Chondrocyte (in vitro differentiated cells): ENCODE data around the gene ANKRD40CL. TPM values are rescaled to one million over a fixed set of nuclear protein-coding genes. Genes with fewer than 3 reads are reported as not detected.

Experiments
- DNase-seq: peaks from one replicate; pipeline ENCODE4 v3.0.0; 2021; ENCODE audit warnings: mixed read lengths, low spot score
- H3K27ac Mint-ChIP-seq: one replicate; pipeline ENCODE4 v1.8.0; 2021; ENCODE audit warnings: mild to moderate bottlenecking, moderate library complexity, mixed read lengths; ENCODE audit not compliant: unreplicated experiment
- H3K27me3 Mint-ChIP-seq: 2 replicates; pipeline ENCODE4 v1.8.0; 2021; ENCODE audit warnings: low read depth, mixed read lengths
- H3K36me3 Mint-ChIP-seq: 2 replicates; pipeline ENCODE4 v1.8.0; 2021; ENCODE audit warnings: low read depth, mixed read lengths
- H3K4me1 Mint-ChIP-seq: 2 replicates; pipeline ENCODE4 v1.8.0; 2021; ENCODE audit warnings: low read depth, mild to moderate bottlenecking, mixed read lengths
- H3K4me3 Mint-ChIP-seq: one replicate; pipeline ENCODE4 v1.8.0; 2021; ENCODE audit warnings: mild to moderate bottlenecking, moderate library complexity, mixed read lengths; ENCODE audit not compliant: unreplicated experiment
- H3K9me3 Mint-ChIP-seq: 2 replicates; pipeline ENCODE4 v1.8.0; 2021; ENCODE audit warnings: low read depth, mixed read lengths
- CTCF ChIP-seq: fragments of 200-600 bp; sonication (generic); IDR thresholded peaks from 2 replicates; pipeline ENCODE4 v1.5.0; 2021; ENCODE audit warnings: antibody characterized with exemption, mild to moderate bottlenecking, moderate library complexity
- total RNA-seq: library from RNA; stranded (reverse); gene quantifications from 3 replicates; pipeline ENCODE4 v1.2.1, GENCODE V29; 2021

Gene ANKRD40CL
- total RNA-seq, 1 donor from 2014 or later, result not detected

DNA sequence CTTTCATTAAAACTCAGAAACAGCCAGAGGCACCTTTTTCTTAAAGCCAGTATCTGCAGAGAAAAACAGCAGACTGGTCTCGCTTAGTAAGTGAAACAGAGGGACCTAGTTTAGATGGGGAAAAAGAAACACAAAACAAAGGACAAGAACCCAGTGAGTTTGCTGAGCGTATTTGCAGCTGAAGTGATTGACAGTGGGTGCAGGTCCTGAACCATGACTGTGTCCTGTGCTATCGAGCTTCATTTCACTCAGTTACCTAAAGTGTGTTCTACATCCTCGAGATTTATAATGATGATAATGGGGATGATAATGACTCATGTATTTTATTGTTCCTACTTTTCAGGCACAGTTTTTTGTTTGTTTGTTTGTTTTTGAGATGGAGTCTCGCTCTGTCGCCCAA lies 36.4 kb upstream of the ANKRD40CL start:
- no peak for DNase-seq
- no peak overlapping the region for H3K27ac Mint-ChIP-seq
- H3K4me3 Mint-ChIP-seq, result no peak overlapping the region
- H3K9me3 Mint-ChIP-seq, result no peaks in the 10 kb centered on the region
- H3K36me3 Mint-ChIP-seq, result no peaks in the 10 kb centered on the region
- peaks cover 4% of the 10 kb centered on the region for H3K27me3 Mint-ChIP-seq
- H3K4me1 Mint-ChIP-seq, result peaks cover 11% of the 10 kb centered on the region
- no peak for TF ChIP-seq CTCF

DNA sequence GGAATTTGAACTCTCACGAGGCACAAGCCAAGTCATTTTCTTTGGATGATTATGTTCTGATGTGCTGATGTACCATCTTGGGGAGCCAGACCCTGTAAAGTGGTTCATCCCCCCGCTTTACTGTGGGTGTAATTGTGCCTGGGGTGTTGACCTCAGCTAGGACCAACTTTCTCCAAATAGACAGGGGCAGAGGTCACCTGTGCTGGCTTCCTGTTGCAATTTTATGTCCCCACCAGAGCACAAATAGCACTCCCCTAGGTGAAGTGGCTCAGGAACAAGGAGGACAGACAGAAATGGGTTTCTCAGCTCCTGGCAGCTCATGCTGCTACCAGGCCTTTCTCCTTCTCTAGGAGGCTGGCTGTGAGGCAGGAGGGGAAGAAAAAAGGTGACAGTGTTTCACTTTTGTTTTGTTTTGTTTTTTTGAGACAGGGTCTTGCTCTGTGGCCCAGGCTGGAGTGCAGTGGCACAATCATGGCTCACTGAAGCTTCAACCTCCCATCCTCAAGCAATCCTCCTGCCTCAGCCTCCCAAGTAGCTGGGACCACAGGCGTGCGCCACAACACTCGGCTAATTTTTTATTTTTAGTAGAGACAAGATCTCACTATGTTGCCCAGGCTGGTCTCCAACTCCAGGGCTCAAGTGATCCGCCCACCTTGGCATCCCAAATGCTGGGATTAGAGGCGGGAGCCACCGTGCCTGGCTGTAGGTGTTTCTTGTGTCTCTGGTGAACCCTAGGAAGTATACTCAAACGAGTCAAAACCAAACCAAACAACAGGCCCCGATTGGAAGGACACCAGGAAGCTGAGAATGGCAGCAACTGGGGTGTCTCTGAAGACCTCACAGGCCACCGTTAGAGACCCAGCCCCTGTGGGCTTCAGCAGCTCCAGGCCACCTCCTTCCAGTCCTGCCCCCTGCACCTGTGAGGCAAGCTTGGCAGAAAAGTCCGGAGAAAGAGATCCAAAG lies 35.6 kb upstream of the ANKRD40CL start:
- TF ChIP-seq CTCF, result no peak
- Mint-ChIP-seq H3K9me3 (no peaks in the 10 kb centered on the region), H3K27ac (no peak overlapping the region), H3K36me3 (no peaks in the 10 kb centered on the region), H3K4me1 (peaks cover 15% of the 10 kb centered on the region), H3K4me3 (no peak overlapping the region), H3K27me3 (peaks cover 4% of the 10 kb centered on the region)
- DNase-seq, result no peak

- DNase-seq, result no peak
- Mint-ChIP-seq H3K27ac (no peak overlapping the region), H3K9me3 (no peaks in the 10 kb centered on the region), H3K27me3 (peaks cover 4% of the 10 kb centered on the region), H3K36me3 (no peaks in the 10 kb centered on the region), H3K4me3 (no peak overlapping the region), H3K4me1 (peaks cover 8% of the 10 kb centered on the region)
- TF ChIP-seq CTCF, result no peak
These were observed 32.9 kb upstream of the ANKRD40CL start for GRCh38 chr17:50800196-50800700.

GRCh38 chr17:50799582-50799981 lies 32.3 kb upstream of the ANKRD40CL start:
- no peak for DNase-seq
- Mint-ChIP-seq H3K9me3 (no peaks in the 10 kb centered on the region), H3K27me3 (peaks cover 4% of the 10 kb centered on the region), H3K4me1 (peaks cover 8% of the 10 kb centered on the region), H3K27ac (no peak overlapping the region), H3K36me3 (no peaks in the 10 kb centered on the region), H3K4me3 (no peak overlapping the region)
- TF ChIP-seq CTCF, result no peak

DNA sequence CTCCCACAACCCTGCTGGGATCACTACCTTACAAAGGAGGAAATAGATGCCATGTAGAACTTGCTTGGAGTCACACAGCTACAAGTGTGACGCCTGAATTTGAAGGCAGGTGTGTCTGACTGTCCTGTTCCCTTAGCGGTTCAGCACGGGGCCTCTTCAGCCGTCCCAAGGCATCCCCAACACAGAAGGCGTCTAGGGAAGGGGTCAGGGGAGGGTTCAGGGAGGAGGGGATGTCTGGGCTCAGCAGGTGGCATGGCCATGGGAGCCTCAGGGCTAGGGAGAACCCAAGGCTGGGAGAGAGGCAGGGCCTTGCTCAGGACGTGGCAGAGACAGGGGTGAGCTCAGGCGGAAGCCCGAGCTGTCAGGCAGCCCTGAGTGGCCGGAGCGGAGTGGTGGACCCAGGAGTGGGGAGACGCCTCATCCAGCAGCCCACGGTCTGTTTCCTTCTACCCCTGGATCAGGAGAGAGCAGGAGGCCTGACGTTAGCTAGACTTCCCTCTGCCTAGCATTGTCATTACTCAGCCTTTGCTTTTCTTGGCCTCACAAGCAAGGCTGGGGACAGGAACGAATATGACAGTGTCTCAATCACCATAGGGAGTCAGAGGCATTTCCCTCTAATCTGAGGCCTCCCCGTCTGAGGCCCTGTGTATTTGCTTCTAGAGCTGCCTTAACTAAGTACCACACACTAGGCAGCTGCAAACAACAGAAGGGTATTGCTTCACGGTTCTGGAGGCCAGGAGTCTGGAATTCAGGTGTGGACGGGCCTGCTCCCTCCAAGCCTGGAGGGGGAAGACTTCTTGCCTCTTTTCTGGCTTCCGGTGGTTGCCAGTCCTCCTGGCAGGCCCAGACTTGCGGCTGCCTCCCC lies 31.3 kb upstream of the ANKRD40CL start:
- H3K27me3 Mint-ChIP-seq, result peaks cover 4% of the 10 kb centered on the region
- no peaks in the 10 kb centered on the region for H3K36me3 Mint-ChIP-seq
- no peak for TF ChIP-seq CTCF
- no peaks in the 10 kb centered on the region for H3K9me3 Mint-ChIP-seq
- peak; percentile 92 for DNase-seq
- H3K4me1 Mint-ChIP-seq, result peaks cover 8% of the 10 kb centered on the region
- peak overlapping the region; percentile 41 for H3K27ac Mint-ChIP-seq
- H3K4me3 Mint-ChIP-seq, result no peak overlapping the region
